H4 (cell line): Measurements from ENCODE around the gene INF2. TPM values are rescaled to one million over a fixed set of nuclear protein-coding genes. Genes with fewer than 3 reads are reported as not detected.
"Not testable (repeated sequence)": the region's sequence is repeated elsewhere in the genome, so short reads cannot be mapped to it uniquely, and the experiment has no call there.

Experiments used
- DNase-seq: peaks from one replicate; pipeline ENCODE4 v3.0.0-alpha.2; 2015; ENCODE audit warnings: low spot score
- total RNA-seq: library from RNA; depleted of rRNA; stranded (reverse); fragments of >200 nt; shearing (Covaris generic); gene quantifications from 2 replicates; pipeline ENCODE4 v1.2.3, GENCODE V29; 2014; rRNA removed

INF2 gene
- 13.0 and 16.3 TPM in 2 replicates for total RNA-seq

GRCh38 chr14:104689109-104689880, at the start of gene INF2:
INF2 (plus strand) TSS chr14:104689618; CDS start chr14:104701366, 11,748 bp downstream.
- peak; percentile 35 for DNase-seq

- DNase-seq = peak; percentile 56
Observed at GRCh38 chr14:104639885-104640548, 49.4 kb upstream of the INF2 start.

GRCh38 chr14:104640681-104641080, 48.7 kb upstream of the INF2 start:
- no peak for DNase-seq

GRCh38 chr14:104641753-104642539, 47.5 kb upstream of the INF2 start:
- no peak for DNase-seq

GRCh38 chr14:104642540-104642868, 46.9 kb upstream of the INF2 start:
- no peak for DNase-seq

- no peak for DNase-seq
Observed at GRCh38 chr14:104643306-104643705, 46.1 kb upstream of the INF2 start.

GRCh38 chr14:104644091-104644635, 45.3 kb upstream of the INF2 start:
- no peak for DNase-seq

- no peak for DNase-seq
Observed at GRCh38 chr14:104644656-104645378, 44.6 kb upstream of the INF2 start.

- no peak for DNase-seq
Observed at GRCh38 chr14:104647467-104648043, 41.9 kb upstream of the INF2 start.

GRCh38 chr14:104650057-104650980, 39.1 kb upstream of the INF2 start:
- no peak for DNase-seq

- DNase-seq = no peak
Observed at GRCh38 chr14:104650981-104651875, 38.2 kb upstream of the INF2 start.

- no peak for DNase-seq
Observed at GRCh38 chr14:104651876-104652260, 37.5 kb upstream of the INF2 start.

- no peak for DNase-seq
Observed at GRCh38 chr14:104652386-104652785, 37.0 kb upstream of the INF2 start.

- not testable (repeated sequence) for DNase-seq
Observed at GRCh38 chr14:104653130-104653920, 36.1 kb upstream of the INF2 start.

GRCh38 chr14:104654119-104654518, 35.3 kb upstream of the INF2 start:
- no peak for DNase-seq

- no peak for DNase-seq
Observed at GRCh38 chr14:104655128-104655848, 34.1 kb upstream of the INF2 start.

- DNase-seq = no peak
Observed at GRCh38 chr14:104656014-104656714, 33.3 kb upstream of the INF2 start.
